SK-N-SH (cell line): Measurements from ENCODE around the gene SRGAP2B. TPM values are rescaled to one million over a fixed set of nuclear protein-coding genes. Genes with fewer than 3 reads are reported as not detected.

Experiments
- polyA plus RNA-seq, 3 experiments: library from polyadenylated mRNA; depleted of rRNA; stranded (reverse); fragments of >200 nt; gene quantifications; 2 replicates each; pipeline ENCODE4 v1.2.3, GENCODE V29; 2012
- small RNA-seq, 7 experiments: library from RNA; depleted of rRNA; stranded (forward); fragments of <200 nt; gene quantifications; one replicate each; pipeline ENCODE3, GENCODE V24; 2012

The SRGAP2B gene
- polyA plus RNA-seq, 1 of the 3 experiments (the other 2 are of a cell fraction): 12.3 TPM

Small RNA genes within 50 kb of the gene (small RNA-seq; reads per million reads assigned to genes)
- 0 reads per million in 7 experiments for gene AC242498.1

Other genes with a start within 250 kb of the SRGAP2B start
- gene FAM72D, start 646 bp upstream of the SRGAP2B start, polyA plus RNA-seq (2012; rRNA removed): 2.6 and 3.2 TPM in 2 replicates
- not detected in 2 replicates for gene PPIAL4D, start 146.8 kb upstream of the SRGAP2B start, polyA plus RNA-seq (2012; rRNA removed)